ENCODE measurements around the gene ENAH.

GRCh38 chr1:225658041-225658440 is 5.1 kb upstream of the ENAH start:
- no peak for TF ChIP-seq CTCF (IDR thresholded peaks at IDR 0.05; ENCODE audit: low read length)
- no peak for TF ChIP-seq EZH2phosphoT487 (IDR thresholded peaks at IDR 0.05; ENCODE audit: low read length)
- TF ChIP-seq EZH2 (optimal IDR thresholded peaks at IDR 0.05; ENCODE audit: low read depth, low read length), result no peak
